Measurements from ENCODE around the gene POLR1D. TPM values are rescaled to one million over a fixed set of nuclear protein-coding genes. Genes with fewer than 3 reads are reported as not detected.

POLR1D gene
- total RNA-seq, 1 donor from 2014 or later, result 120 TPM

DNA sequence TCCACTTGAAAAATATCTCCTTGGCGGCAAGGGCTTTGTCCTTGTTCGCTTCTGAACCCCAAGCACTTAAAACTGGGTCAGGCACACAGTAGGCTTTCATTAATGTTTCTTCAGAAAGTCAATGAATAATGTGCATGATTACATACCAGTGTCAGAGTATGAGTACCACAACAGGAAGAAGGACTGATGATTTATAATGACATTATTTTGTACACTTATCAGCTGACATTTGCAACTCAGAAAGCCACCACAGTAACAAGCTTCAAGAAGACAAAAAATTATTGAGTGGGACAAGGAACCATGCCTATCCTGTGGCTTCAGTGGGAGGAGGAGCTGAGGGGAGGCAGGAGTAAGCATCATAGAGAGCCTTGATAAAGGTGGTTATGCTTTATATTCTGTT, 10.0 kb downstream of the POLR1D start:
- no peak overlapping the region for H3K27ac Mint-ChIP-seq

DNA sequence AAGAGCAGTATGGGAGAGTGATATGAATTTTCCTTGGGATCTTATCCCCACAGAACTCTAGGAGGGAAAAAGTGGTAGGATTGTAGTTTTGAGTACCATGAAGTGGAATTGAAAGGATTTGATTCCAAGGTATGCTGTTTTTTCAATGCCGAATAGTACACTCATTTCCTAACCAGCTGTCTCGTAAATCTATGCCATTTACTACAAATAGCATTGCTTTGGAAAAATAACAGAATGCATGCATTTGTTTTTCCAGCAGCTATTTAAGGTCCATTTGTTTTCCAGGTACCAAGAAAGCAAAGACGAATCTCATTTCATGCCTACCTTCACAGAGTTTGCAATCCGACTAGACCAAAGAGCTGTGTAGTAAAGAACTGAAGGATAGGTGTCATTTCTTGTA, 10.5 kb downstream of the POLR1D start:
- Histone ChIP-seq H3K27ac (no peak overlapping the region), H3K4me2 (no peak overlapping the region), H3K27me3 (no peaks in the 10 kb centered on the region), H3F3A (ENCODE audit: low read depth) (no peaks in the 10 kb centered on the region), H2AFZ (replicated peaks) (no peak overlapping the region), H4K20me1 (ENCODE audit: low read depth) (peaks cover 74% of the 10 kb centered on the region), H3K4me1 (peaks cover 9% of the 10 kb centered on the region), H3K36me3 (no peaks in the 10 kb centered on the region), H3K4me3 (no peak overlapping the region), H3K9me3 (ENCODE audit: low read depth) (no peaks in the 10 kb centered on the region), H3K9ac (no peak overlapping the region), H3K79me2 (ENCODE audit: low read depth) (peaks cover 71% of the 10 kb centered on the region)
- Mint-ChIP-seq H3K27ac (no peak overlapping the region), H3K4me3 (no peak overlapping the region), H3K4me1 (peaks cover 3% of the 10 kb centered on the region), H3K9me3 (no peaks in the 10 kb centered on the region), H3K36me3 (peaks cover 17% of the 10 kb centered on the region), H3K27me3 (ENCODE audit: insufficient read depth, low read depth) (no peaks in the 10 kb centered on the region)
- TF ChIP-seq EZH2 (IDR thresholded peaks at IDR 0.05) (no peak), EZH2phosphoT487 (IDR thresholded peaks at IDR 0.05) (no peak)
- TF ChIP-seq, protein P1, sequence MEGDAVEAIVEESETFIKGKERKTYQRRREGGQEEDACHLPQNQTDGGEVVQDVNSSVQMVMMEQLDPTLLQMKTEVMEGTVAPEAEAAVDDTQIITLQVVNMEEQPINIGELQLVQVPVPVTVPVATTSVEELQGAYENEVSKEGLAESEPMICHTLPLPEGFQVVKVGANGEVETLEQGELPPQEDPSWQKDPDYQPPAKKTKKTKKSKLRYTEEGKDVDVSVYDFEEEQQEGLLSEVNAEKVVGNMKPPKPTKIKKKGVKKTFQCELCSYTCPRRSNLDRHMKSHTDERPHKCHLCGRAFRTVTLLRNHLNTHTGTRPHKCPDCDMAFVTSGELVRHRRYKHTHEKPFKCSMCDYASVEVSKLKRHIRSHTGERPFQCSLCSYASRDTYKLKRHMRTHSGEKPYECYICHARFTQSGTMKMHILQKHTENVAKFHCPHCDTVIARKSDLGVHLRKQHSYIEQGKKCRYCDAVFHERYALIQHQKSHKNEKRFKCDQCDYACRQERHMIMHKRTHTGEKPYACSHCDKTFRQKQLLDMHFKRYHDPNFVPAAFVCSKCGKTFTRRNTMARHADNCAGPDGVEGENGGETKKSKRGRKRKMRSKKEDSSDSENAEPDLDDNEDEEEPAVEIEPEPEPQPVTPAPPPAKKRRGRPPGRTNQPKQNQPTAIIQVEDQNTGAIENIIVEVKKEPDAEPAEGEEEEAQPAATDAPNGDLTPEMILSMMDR (IDR thresholded peaks at IDR 0.05), result no peak
- DNase-seq (ENCODE audit: low spot score), result no peak

More for the DNA sequence above, 10.0 kb downstream of the POLR1D start:
- Histone ChIP-seq H3F3A (ENCODE audit: low read depth) (no peaks in the 10 kb centered on the region), H3K9ac (no peak overlapping the region), H3K27ac (no peak overlapping the region), H3K79me2 (ENCODE audit: low read depth) (peaks cover 70% of the 10 kb centered on the region), H3K4me3 (no peak overlapping the region), H3K4me2 (no peak overlapping the region), H3K27me3 (no peaks in the 10 kb centered on the region), H3K9me3 (ENCODE audit: low read depth) (no peaks in the 10 kb centered on the region), H3K4me1 (peaks cover 4% of the 10 kb centered on the region), H3K36me3 (no peaks in the 10 kb centered on the region), H2AFZ (replicated peaks) (no peak overlapping the region), H4K20me1 (ENCODE audit: low read depth) (peaks cover 74% of the 10 kb centered on the region)
- Mint-ChIP-seq H3K27me3 (ENCODE audit: insufficient read depth, low read depth) (no peaks in the 10 kb centered on the region), H3K36me3 (peaks cover 17% of the 10 kb centered on the region), H3K9me3 (no peaks in the 10 kb centered on the region), H3K4me1 (no peaks in the 10 kb centered on the region), H3K4me3 (no peak overlapping the region)
- DNase-seq (ENCODE audit: low spot score), result no peak
- TF ChIP-seq EZH2phosphoT487 (IDR thresholded peaks at IDR 0.05) (no peak), EZH2 (IDR thresholded peaks at IDR 0.05) (no peak)
- TF ChIP-seq, protein P1 (IDR thresholded peaks at IDR 0.05), result no peak

DNA sequence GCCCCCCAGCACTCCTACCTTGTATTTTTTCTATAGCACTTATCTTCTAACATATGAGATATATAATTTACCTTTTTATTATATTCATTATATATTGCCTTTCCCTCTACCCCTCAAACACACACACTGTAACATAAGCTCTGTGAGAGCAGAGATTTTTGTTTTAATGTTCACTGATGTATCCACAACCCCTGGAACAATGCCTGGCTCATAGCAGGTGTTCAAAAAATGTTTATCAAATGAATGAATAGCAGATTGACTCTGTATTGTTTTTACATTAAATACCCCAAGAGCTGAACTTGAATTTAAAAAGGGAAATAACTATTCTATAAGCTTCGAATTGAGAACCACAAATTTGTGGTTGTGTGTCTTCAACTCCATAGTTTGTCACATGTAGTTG, 11.0 kb downstream of the POLR1D start:
- peaks cover 74% of the 10 kb centered on the region for H4K20me1 ChIP-seq (ENCODE audit: low read depth)
- no peaks in the 10 kb centered on the region for H3K9me3 Mint-ChIP-seq

More for the DNA sequence above, 11.0 kb downstream of the POLR1D start:
- H3F3A ChIP-seq (ENCODE audit: low read depth), result no peaks in the 10 kb centered on the region
- peaks cover 71% of the 10 kb centered on the region for H3K79me2 ChIP-seq (ENCODE audit: low read depth)
- Mint-ChIP-seq H3K27me3 (ENCODE audit: insufficient read depth, low read depth) (no peaks in the 10 kb centered on the region), H3K4me1 (peaks cover 3% of the 10 kb centered on the region), H3K4me3 (no peak overlapping the region), H3K27ac (no peak overlapping the region), H3K36me3 (peaks cover 17% of the 10 kb centered on the region)
- no peak overlapping the region for H3K9ac ChIP-seq
- no peaks in the 10 kb centered on the region for H3K27me3 ChIP-seq
- H3K36me3 ChIP-seq, result no peaks in the 10 kb centered on the region
- H2AFZ ChIP-seq (replicated peaks), result no peak overlapping the region
- DNase-seq (ENCODE audit: low spot score), result no peak
- no peak overlapping the region for H3K4me3 ChIP-seq
- peaks cover 14% of the 10 kb centered on the region for H3K4me1 ChIP-seq
- H3K27ac ChIP-seq, result no peak overlapping the region
- H3K4me2 ChIP-seq, result no peak overlapping the region
- H3K9me3 ChIP-seq (ENCODE audit: low read depth), result no peaks in the 10 kb centered on the region
- no peak for TF ChIP-seq EZH2 (IDR thresholded peaks at IDR 0.05)
- TF ChIP-seq, protein P1 (IDR thresholded peaks at IDR 0.05), result no peak
- no peak for TF ChIP-seq EZH2phosphoT487 (IDR thresholded peaks at IDR 0.05)
